Measurements from ENCODE around the gene DHPS. TPM values are rescaled to one million over a fixed set of nuclear protein-coding genes. Genes with fewer than 3 reads are reported as not detected.
"Not testable (repeated sequence)": the region's sequence is repeated elsewhere in the genome, so short reads cannot be mapped to it uniquely, and the experiment has no call there.

DHPS gene
- 100 to 1,000 TPM; 148 to 149 TPM for total RNA-seq

DNA sequence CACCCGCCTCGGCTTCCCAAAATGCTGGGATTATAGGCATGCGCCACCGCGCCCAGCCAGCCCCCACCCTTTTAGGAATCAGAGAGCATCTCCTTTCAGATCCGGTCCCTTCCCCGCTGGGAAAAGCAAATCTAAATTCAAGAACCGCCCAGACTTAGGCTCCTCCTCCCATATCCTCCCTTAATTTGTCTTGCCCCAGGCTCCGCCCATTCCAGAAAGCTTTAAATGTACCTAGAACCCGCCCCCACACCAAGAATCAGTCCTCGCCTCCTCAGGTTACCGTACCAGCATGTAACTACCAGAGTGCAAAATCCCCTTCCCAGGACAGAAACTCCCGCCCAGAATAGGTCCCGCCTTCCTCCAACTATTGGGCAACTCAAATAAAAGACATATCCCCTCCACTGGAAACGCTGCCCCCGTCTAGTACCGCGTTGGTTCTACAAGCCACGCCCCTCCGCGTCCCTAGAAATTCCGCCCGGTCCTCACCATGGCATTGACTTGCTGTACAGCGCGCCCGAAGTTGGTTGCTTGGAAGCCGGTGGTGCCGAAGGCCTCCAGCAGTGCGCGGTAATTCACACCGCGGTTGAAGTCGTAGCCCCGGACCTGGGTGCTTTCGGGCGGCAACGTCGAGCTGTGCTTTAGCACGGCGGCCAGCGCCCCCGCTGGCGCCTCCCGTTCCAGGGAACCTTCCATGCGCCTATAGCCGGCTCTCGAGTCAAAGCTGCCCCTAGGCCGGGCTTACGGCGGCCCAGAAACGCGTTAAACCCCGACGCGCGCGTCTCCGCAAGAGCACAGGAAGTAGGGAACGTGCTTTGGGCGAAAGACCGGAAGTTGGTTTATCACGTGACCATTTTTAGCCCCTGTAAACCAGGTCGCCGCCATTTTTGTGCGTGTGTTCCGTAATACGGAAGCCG lies at the start of gene DHPS:
DHPS (minus strand) TSS at position 807 of the 914 bp plus-strand sequence; CDS start at position 693, 114 bp downstream.
- H3K36me3 Mint-ChIP-seq: peaks cover 20% of the 10 kb centered on the region
- peak within 1 kb of the TSS; percentile 89 for H3K27ac Mint-ChIP-seq
- peak within 1 kb of the TSS; percentile 89 for H3K4me3 Mint-ChIP-seq
- ATAC-seq (ENCODE audit: low read depth) (peak; percentile 75), DNase-seq (peak; percentile 82)
- POLR2A ChIA-PET: interaction anchor here (0.6 to 2.7 kb wide), 16 partner anchors 9 to 1122 kb away, joined by 3 to 25 read pairs (median 6); partner anchors contain the start of genes FBXW9, GET3, JUNB and RNASEH2A
- no peaks in the 10 kb centered on the region for H3K9me3 Mint-ChIP-seq
- H3K4me1 Mint-ChIP-seq: peaks cover 17% of the 10 kb centered on the region
- H3K27me3 Mint-ChIP-seq: no peaks in the 10 kb centered on the region

DNA sequence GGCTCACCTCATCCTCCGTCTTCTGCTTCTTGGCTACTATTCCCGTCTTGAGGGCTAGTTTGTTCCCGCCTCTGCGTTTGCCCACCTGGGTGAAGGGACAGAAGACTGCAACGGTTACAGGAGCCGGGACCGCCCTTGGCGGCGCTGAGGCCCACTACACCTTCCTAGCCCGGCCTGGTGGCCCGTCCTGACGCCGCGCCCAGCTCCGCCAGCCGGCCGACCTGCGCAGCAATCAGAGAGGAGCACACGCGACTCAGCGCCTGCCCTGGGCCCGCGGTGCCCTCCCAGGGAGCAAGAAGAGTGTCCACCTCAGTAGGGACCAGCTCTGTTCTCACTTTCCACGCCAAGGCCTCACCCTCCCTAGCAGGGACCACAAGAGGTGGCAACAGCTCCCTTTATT lies 49.7 kb upstream of the DHPS start:
- ATAC-seq (ENCODE audit: low read depth) (no peak), DNase-seq (no peak)
- peaks cover 18% of the 10 kb centered on the region for H3K4me1 Mint-ChIP-seq
- H3K9me3 Mint-ChIP-seq: no peaks in the 10 kb centered on the region
- peaks cover 36% of the 10 kb centered on the region for H3K36me3 Mint-ChIP-seq
- no peak overlapping the region for H3K4me3 Mint-ChIP-seq
- H3K27me3 Mint-ChIP-seq: no peaks in the 10 kb centered on the region
- no peak overlapping the region for H3K27ac Mint-ChIP-seq
- POLR2A ChIA-PET: interaction anchor here (8.9 kb wide), 1 partner anchor 8 kb away, joined by 162 read pairs; the partner anchor contains the start of gene TNPO2

- H3K9me3 Mint-ChIP-seq: no peaks in the 10 kb centered on the region
- H3K27ac Mint-ChIP-seq: no peak overlapping the region
- POLR2A ChIA-PET: interaction anchor here (8.9 kb wide), 1 partner anchor 7 kb away, joined by 162 read pairs; the partner anchor contains the start of gene TNPO2
- H3K4me3 Mint-ChIP-seq: no peak overlapping the region
- ATAC-seq (ENCODE audit: low read depth): no peak
- no peak for DNase-seq
- H3K4me1 Mint-ChIP-seq: peaks cover 18% of the 10 kb centered on the region
- H3K36me3 Mint-ChIP-seq: peaks cover 36% of the 10 kb centered on the region
- no peaks in the 10 kb centered on the region for H3K27me3 Mint-ChIP-seq
Observed at GRCh38 chr19:12730064-12730463, 48.4 kb upstream of the DHPS start.

DNA sequence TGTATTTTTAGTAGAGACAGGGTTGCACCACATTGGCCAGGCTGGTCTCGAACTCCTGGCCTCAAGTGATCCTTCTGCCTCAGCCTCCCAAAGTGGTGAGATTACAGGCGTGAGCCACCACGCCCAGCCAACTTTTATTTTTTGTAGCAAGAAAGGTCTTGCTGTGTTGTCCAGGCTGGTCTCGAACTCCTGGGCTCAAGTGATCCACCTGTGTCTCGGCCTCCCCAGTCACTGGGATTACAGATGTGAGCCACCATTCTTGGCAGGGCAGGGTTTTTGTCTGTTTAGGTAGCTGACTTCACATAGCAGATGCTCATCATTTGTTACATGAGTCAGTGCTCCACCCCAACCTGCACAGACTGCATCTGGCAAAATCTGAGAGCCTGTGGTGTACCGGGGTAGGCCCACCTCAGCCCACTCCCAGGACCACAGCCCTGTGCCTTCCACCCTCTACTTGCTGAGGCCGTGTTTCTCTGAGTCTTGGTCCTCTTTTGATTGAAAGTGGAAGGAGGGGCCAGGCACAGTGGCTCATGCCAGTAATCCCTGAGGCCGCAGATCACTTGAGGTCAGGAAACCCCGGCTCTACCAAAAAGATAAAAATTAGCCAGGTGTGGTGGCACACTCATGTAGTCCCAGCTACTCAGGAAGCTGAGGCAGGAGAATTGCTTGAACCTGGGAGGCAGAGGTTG lies 46.2 kb upstream of the DHPS start:
- Mint-ChIP-seq H3K36me3 (peaks cover 34% of the 10 kb centered on the region), H3K9me3 (no peaks in the 10 kb centered on the region), H3K4me3 (no peak overlapping the region), H3K4me1 (peaks cover 15% of the 10 kb centered on the region), H3K27ac (no peak overlapping the region), H3K27me3 (no peaks in the 10 kb centered on the region)
- no peak for ATAC-seq (ENCODE audit: low read depth)
- POLR2A ChIA-PET: interaction anchor here (0.7 to 1.0 kb wide), 2 partner anchors 55 to 1494 kb away, joined by 3 to 5 read pairs; no protein-coding TSS in a partner anchor
- DNase-seq: no peak

DNA sequence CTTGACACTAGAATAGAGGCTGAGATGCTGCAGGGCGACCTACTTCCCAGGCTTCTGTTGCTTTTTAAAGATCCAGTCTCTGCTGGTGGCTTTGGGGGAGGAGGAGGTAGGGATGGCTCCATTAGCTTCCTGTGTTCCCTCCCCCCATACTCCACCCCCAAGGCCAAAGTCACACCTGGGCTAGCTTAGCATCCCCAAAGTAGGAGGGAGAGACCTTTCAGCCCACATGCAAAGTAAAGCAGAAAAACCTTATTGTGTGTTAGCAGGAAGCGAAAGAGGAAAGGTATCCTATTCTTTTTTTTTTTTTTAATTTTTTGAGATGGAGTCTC lies 45.3 kb upstream of the DHPS start:
- peaks cover 10% of the 10 kb centered on the region for H3K4me1 Mint-ChIP-seq
- POLR2A ChIA-PET: interaction anchor here (0.7 to 7.2 kb wide), 2 partner anchors 7 to 16 kb away, joined by 4 to 162 read pairs; partner anchors contain the start of genes GET3 and TRIR
- no peak overlapping the region for H3K4me3 Mint-ChIP-seq
- H3K27me3 Mint-ChIP-seq: no peaks in the 10 kb centered on the region
- no peaks in the 10 kb centered on the region for H3K9me3 Mint-ChIP-seq
- H3K36me3 Mint-ChIP-seq: peaks cover 31% of the 10 kb centered on the region
- DNase-seq (no peak), ATAC-seq (ENCODE audit: low read depth) (no peak)
- peak overlapping the region; percentile 26 for H3K27ac Mint-ChIP-seq

GRCh38 chr19:12725612-12726011 lies 43.9 kb upstream of the DHPS start:
- not testable (repeated sequence) for H3K4me3 Mint-ChIP-seq

GRCh38 chr19:12723641-12724426 lies 42.2 kb upstream of the DHPS start, which contains the start of gene TNPO2:
Gene TNPO2, minus strand, starts transcription at chr19:12723932. Its CDS starts 2,955 bp downstream, at chr19:12720977.
- H3K36me3 Mint-ChIP-seq: peaks cover 18% of the 10 kb centered on the region
- H3K27ac Mint-ChIP-seq: peak within 1 kb of the TSS; percentile 86
- H3K9me3 Mint-ChIP-seq: no peaks in the 10 kb centered on the region
- DNase-seq (peak; percentile 74), ATAC-seq (ENCODE audit: low read depth) (peak; percentile 28)
- POLR2A ChIA-PET: interaction anchor here (0.5 to 7.2 kb wide), 10 partner anchors 10 to 158 kb away, joined by 3 to 162 read pairs (median 6); partner anchors contain the start of genes DHPS, FBXW9, GET3 and JUNB
- no peaks in the 10 kb centered on the region for H3K27me3 Mint-ChIP-seq
- peak within 1 kb of the TSS; percentile 89 for H3K4me3 Mint-ChIP-seq
- H3K4me1 Mint-ChIP-seq: peaks cover 18% of the 10 kb centered on the region

More at GRCh38 chr19:12725612-12726011, 43.9 kb upstream of the DHPS start:
- H3K27ac Mint-ChIP-seq; DNase-seq; ATAC-seq (ENCODE audit: low read depth); H3K9me3 Mint-ChIP-seq; H3K27me3 Mint-ChIP-seq: not testable (repeated sequence)
- Mint-ChIP-seq H3K4me1 (peaks cover 15% of the 10 kb centered on the region), H3K36me3 (peaks cover 31% of the 10 kb centered on the region)
- POLR2A ChIA-PET: interaction anchor here (0.7 to 7.2 kb wide), 2 partner anchors 8 to 305 kb away, joined by 6 to 162 read pairs; partner anchors contain the start of genes GET3 and TRIR

DNA sequence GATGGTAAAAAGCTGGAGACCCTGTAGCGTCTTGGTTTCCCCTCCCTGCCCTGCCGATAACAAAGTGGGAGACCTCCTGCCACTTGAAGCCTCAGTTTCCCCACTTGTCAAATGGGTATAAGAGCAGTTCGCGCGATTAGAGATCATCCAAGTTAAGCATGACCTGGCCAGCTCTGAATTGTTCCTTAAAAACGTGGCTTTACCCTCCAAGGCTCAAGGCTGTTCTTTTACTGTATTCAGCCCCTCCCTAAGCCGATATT lies 41.6 kb upstream of the DHPS start:
- peaks cover 20% of the 10 kb centered on the region for H3K36me3 Mint-ChIP-seq
- H3K9me3 Mint-ChIP-seq: no peaks in the 10 kb centered on the region
- H3K4me1 Mint-ChIP-seq: peaks cover 18% of the 10 kb centered on the region
- POLR2A ChIA-PET: interaction anchor here (0.5 to 7.2 kb wide), 10 partner anchors 11 to 159 kb away, joined by 3 to 162 read pairs (median 6); partner anchors contain the start of genes DHPS, DNASE2, FBXW9 and GET3
- no peak for ATAC-seq (ENCODE audit: low read depth)
- peak overlapping the region; percentile 86 for H3K27ac Mint-ChIP-seq
- no peaks in the 10 kb centered on the region for H3K27me3 Mint-ChIP-seq
- peak overlapping the region; percentile 89 for H3K4me3 Mint-ChIP-seq
- no peak for DNase-seq

- Mint-ChIP-seq H3K9me3 (no peaks in the 10 kb centered on the region), H3K4me1 (peaks cover 18% of the 10 kb centered on the region), H3K36me3 (peaks cover 16% of the 10 kb centered on the region), H3K27me3 (no peaks in the 10 kb centered on the region), H3K4me3 (peak overlapping the region; percentile 89), H3K27ac (peak overlapping the region; percentile 86)
- POLR2A ChIA-PET: interaction anchor here (0.5 to 7.2 kb wide), 19 partner anchors 11 to 555 kb away, joined by 3 to 162 read pairs (median 5); partner anchors contain the start of genes DHPS, DNASE2, FBXW9 and GET3
- DNase-seq (peak; percentile 86), ATAC-seq (ENCODE audit: low read depth) (peak; percentile 84)
Observed at GRCh38 chr19:12722566-12723380, 41.1 kb upstream of the DHPS start.

DNA sequence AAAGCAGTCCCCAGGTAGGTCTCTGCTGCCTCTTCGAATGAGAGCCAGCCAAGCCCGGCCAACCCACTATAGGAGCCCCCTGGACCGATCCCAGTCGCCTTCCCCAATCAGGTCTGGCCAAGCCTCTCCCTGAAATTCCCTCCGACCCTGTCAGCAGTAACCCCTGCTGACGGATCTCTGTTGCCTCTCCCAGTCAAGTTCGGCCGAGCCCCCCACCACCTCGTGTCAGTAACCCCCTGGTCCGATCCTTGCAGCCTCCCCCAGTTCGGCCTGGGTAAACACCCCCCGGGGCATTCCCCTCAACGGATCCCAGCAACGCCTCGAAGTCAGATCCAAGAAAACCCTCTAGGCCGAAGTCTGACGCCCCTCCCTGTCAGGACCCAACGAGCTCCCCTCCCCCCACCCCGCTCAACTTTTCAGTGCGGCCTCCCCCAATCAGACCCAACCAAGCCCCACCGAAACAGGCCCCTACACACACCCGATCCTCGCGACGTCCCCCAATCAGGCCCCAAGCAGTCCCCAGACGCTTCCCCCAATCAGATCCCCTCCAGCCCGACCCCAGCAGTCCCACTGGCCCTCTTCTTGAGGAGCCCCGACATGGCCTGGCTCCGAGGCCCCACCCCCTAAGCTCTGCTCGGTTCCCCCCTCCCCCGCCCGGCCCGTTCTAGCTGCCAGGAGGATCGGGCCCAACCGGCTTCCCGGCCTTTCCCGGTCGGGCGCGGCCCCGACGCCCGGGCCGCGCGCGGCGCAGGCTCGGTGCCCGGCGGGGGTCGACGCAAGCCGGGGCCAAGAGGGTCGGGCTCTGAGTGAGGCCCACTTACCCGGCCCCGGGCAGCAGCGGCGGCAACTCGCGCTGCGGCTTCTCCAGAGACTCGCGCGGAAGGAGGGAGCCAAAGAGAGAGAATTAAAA lies 40.2 kb upstream of the DHPS start:
- Mint-ChIP-seq H3K9me3 (no peaks in the 10 kb centered on the region), H3K4me3 (peak overlapping the region; percentile 93), H3K36me3 (peaks cover 15% of the 10 kb centered on the region), H3K27ac (peak overlapping the region; percentile 94), H3K27me3 (no peaks in the 10 kb centered on the region), H3K4me1 (peaks cover 18% of the 10 kb centered on the region)
- POLR2A ChIA-PET: interaction anchor here (0.6 to 7.2 kb wide), 19 partner anchors 12 to 1660 kb away, joined by 3 to 162 read pairs (median 4); partner anchors contain the start of genes ADGRE5, DHPS, FBXW9 and GET3
- DNase-seq (peak; percentile 75), ATAC-seq (ENCODE audit: low read depth) (peak; percentile 57)
